Peyer's patch (tissue), 4 donors: ENCODE measurements around the gene TOM1L2.

Experiments
- CTCF ChIP-seq, 6 experiments: fragments of 450-650 bp in 4 of 6; fragments of 200-600 bp in 2 of 6; sonication (generic) in 1 of 6; IDR thresholded peaks; one replicate each; pipeline ENCODE4 v1.5.1; 2017 to 2019; ENCODE audit warnings: antibody characterized with exemption in 6 of 6, mild to moderate bottlenecking in 3 of 6, moderate library complexity in 1 of 6
- POLR2A ChIP-seq, 2 donors: fragments of 450-650 bp; IDR thresholded peaks; one replicate each; pipeline ENCODE4 v1.5.1; 2017; ENCODE audit warnings: antibody characterized with exemption in 2 of 2, mild to moderate bottlenecking in 2 of 2, moderate library complexity in 2 of 2

- TF ChIP-seq CTCF (IDR thresholded peaks at IDR 0.05): no peak
- no peak for TF ChIP-seq POLR2A (IDR thresholded peaks at IDR 0.05)
Observed at GRCh38 chr17:17934806-17935205, 37.4 kb downstream of the TOM1L2 start.
